NCI-H748 treated with DMSO at 0.1 percent for 48 hours (cell line): ENCODE data around the gene CPO.
"Not testable (repeated sequence)": the region's sequence is repeated elsewhere in the genome, so short reads cannot be mapped to it uniquely, and the experiment has no call there.

ENCODE experiments used
- DNase-seq: peaks from one replicate; lab custom pipeline; 2025; lab: John Stamatoyannopoulos, UW

CPO gene, protein sequence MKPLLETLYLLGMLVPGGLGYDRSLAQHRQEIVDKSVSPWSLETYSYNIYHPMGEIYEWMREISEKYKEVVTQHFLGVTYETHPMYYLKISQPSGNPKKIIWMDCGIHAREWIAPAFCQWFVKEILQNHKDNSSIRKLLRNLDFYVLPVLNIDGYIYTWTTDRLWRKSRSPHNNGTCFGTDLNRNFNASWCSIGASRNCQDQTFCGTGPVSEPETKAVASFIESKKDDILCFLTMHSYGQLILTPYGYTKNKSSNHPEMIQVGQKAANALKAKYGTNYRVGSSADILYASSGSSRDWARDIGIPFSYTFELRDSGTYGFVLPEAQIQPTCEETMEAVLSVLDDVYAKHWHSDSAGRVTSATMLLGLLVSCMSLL

DNA sequence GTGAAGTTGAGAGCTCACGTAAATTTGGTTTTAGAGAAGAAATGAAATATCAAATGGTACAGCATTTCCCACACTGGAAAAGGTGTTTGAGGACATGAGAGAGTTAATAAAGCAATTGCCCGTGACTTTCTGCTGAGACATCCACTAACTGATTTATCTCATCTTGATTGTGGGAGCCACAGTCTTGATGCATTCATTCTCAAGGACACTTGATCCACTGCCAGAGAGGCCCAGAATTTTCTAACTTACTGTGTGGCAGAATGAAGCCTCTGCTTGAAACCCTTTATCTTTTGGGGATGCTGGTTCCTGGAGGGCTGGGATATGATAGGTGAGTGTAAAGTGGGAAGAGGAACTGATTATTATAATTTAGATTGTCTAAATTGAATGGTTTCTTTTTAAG lies at the start of gene CPO:
TSS of gene CPO (plus strand) at position 179 of the 400 bp plus-strand sequence. CDS start at position 261, 82 bp downstream.
- DNase-seq = no peak

DNA sequence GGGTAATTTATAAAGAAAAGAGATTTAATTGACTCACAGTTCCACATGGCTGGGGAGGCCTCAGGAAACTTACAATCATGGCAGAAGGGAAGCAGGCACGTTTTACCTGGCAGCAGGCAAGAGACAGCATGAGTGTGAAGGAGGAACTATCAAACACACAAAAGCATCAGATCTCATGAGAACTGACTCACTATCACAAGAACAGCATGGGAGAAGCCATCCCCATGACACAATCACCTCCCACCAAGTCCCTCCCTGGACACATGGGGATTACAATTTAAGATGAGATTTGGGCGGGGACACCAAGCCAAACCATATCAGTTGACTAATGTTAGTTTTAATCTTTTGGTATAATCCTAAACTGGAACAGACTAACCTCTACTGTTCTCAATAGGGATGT lies 49.1 kb upstream of the CPO start:
- no peak for DNase-seq

DNA sequence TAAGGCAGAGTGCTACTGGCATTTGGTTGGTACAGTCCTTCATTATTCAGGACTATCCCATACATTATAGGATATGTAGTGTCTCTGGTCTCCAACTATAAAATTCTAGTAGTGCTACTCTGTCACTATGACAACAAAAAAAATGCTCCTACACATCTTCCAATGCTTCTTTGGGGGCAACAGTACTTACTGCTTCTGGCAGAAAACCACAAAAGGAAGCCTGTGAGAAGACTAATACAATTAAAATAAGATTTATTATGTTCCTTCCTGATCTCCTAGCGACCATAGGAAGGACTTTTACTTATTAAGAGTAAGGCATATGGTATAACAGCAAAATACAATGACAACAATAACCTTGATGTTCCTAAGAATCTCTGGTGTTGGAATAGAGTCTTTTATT lies 48.4 kb upstream of the CPO start:
- no peak for DNase-seq

DNA sequence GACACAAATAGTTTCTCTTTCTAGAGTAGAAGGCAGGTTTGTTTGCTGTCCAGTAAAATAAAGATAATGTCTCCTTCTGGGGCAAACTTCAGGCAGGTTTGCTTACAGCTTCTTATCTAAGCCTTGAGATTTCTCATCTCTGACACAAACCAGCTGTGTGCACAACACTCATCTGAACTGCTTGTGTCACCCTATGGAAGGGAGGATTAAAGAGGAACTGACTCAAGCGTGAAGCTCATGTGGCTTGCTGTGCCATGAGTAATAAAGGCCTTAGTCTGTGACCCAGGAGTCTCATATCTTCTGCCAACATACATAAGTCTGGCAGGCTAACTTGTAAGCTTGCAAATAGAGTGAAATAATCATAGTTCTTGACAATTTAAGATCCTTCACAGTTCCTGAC lies 24.2 kb upstream of the CPO start:
- DNase-seq = no peak

DNA sequence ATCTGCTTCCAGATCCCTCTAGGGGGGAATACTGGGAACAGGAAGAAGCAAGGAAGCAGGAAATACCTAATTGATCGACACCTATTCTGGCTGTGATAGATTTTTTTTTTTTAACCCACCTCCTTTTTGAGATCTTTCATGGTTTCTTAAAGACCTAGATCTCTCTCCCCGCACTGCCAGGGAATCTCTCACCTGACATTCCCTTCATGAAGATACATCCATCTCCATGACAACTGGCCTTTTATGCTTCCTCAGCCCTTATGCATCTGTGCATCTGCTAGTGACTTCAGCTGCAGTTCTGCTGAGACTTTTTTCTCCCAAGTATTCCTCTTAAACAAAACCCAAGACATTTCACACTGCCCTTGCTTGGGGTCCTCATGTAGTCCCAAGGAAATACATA lies 21.1 kb upstream of the CPO start:
- DNase-seq = no peak

DNA sequence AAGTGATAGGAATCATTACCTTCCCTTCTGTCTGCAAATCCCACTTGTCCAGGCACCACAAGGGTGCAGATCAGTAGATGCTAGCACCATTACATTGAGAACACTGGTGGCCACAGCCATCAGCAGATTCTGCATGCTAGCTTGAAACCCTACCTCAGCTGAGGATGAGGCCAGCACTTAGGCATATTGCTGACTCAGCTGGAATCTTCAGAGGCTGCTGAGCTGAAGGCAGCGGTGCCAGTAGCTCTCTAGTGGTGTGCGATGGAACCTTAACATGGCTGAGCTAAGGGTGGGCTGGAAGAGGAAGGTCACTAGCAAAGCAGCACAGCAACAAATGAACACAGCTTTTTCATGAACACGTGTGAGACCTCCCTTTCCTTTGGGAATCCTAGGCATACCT lies 19.0 kb upstream of the CPO start:
- no peak for DNase-seq

DNA sequence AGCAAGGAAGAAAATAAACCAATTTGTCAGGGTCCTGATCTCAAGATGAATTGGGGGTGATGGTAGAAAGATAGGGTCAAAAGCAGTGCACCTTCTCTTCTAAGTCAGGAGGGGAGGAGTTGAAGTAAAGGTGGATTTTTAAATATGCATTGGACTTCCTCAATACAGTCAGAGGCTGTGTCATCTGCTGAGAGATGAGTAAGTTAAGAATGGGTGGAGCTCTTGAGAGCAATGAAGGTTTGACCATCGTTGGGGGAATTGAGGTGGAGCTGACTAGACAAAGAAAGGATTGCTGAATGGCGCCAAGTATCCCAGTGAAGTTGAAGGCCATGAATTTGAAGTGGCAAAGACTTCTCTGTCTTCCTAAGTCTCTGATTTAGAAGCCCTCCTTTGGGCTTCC lies 18.4 kb upstream of the CPO start:
- no peak for DNase-seq

DNA sequence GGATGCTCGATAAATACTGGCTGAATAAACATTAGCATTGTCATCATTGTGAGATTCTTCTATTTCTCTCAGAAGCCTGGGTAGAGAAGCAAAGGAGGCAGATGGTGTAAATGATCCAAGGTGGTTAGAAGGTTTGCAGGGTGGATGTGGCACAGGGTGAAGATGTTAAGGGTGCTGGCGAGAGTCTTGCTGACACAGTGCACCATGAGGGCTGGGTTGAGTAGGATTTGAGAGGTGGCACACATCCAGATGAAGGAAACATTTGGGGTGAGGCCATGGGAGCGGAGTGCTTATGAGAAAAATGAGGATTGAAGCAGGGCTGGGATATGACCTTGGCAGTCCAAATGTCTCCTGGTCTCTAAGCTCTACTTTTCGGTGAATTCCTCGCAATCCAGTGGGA lies 17.8 kb upstream of the CPO start:
- DNase-seq = no peak

DNA sequence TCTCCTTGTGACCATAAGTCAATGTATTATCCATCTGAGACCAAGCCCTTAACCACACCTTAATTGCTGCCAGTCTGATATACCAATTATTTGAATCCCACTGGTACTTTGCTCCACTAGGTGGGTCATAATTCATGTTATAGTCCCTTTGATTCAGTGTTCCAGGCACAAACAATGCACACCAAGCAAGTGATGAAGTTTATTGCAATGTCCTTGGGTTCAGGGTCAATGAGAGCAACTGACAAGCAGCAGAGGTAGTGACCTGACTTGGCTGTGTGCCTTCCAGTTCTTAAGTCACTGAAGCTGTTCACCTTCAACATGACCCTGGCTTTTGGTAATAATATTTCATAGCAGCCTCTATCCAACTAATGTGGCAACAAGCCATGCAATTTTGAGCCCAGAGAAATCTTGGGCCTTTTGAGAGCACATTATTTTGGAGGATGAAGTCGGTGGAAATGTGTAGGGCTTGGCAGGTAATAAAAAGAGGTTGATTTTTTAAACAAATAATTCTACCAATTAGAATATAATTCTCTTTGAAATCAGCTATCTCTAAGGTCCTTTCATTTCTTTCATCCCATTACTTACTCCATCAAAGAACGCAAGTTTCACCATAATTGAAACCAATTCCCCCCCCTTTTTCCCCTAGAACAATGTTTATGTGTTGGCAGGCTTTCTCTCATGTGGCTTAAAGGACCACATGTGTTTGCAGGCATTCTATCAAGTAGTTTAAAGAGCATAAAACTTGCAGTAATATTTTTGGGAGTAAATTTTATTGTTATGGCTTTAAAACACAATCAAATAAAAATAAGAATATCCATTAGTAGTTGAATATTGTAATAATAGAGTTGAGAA lies 3.1 kb upstream of the CPO start:
- no peak for DNase-seq

DNA sequence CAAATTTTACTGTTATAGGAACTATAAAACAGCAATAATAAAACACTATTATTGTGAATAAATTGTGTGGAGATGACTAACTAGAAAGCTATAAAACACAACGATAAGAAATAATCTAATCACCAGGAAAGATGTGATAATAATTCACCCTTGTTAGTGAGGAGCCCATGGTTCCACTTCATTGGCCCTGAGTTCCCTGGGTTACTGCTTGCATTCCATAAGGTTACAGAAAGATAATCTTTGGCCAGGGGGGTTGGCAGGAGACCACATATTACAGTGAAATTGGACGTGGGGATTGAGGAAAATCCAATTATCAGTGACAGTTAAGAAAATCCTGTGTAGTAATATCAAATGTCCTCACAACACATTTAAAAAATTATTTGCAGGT lies 2.5 kb upstream of the CPO start:
- DNase-seq = no peak

DNA sequence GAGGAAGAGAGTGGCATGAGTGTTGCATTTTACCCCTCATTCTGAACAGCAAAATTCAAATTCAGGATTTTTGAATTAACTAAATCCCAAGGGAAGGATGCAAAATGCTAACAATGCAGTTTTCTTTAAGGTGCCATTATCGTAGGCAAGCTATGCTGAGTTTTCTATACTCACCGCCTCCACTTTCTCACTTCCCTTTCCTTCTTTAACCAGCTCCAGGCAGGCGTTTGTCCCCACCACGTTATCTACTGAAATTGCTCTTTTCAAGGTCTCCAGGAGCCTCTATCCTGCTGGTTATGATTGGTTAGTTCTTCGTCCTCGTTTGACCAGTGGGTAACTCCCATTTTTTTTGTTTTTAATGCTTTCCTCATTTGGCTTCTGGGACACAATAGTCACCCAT lies 1.8 kb upstream of the CPO start:
- no peak for DNase-seq

DNA sequence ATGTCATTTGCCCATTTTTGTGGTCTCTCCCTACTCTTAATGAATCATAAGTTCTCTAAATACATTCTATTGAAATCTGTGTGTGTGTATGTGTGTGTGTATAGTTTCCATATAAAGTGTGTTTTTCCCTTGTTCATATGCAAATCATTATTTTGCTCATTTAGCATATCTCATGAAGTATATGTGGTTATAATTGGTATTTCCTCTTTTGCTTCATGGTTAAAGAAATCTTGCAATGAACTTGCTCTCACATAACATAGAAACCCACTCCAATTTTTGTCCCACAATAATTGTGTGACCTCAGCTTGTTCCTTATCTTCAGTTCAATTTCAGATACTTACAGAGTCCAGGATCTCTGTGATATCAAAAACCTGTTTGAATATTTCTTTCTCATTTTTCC lies 1.2 kb downstream of the CPO start:
- no peak for DNase-seq

DNA sequence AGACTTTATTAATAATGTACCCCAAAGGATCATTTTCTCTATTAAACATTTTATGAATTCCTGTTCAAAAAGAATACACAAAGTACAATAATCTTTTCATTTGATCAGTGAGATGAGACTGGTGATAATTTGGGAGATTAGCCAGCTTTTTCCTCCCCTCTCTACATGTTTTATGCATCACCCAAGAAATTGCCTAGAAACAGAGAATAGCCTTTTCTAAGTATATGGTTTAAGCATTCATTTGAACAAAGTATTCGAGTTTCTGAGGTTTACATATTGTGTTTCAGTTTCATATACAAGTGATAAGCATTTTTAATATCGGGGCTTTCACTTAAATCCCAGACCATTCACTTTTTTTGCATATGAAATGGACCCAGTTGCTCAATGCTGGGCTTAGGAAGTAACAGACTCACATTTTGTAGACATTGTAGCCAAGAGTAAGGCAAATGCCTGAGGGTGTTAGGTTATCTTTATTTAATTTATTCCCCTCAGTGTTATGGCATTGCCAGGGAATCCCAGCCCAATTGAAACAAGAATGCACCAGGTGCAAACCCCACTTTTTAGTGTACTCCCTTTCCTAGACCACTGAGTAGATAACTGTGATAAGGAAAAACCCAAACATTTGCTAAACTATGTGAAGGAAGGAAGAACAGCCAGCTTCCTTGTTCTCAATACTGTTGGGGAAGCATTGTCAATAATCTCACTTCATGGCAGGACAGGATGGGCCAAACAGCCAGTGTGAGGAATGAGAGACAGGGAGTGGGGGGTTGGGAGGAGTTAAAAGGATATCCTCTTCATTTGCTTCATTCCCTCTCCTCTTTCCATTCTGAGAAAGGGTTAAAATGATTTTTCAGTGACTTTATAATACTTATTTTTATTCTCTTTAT lies 3.5 kb downstream of the CPO start:
- DNase-seq = no peak

DNA sequence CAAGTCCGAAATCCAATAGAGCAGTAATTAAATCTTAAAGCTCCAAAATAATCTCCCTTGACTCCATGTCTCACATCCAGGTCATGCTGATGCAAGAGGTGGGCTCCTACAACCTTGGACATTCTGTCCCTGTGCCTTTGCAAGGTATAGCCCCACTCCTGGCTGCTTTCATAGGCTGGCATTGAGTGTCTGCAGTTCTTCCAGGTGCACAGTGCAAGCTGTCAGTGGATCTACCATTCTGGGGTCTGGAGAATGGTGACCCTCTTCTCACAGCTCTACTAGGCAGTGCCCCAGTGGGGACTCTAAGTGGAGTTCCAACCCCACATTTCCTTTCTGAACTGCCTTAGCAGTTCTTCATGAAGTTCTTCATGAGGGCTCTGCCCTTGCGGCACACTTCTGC lies 14.1 kb downstream of the CPO start:
- not testable (repeated sequence) for DNase-seq

DNA sequence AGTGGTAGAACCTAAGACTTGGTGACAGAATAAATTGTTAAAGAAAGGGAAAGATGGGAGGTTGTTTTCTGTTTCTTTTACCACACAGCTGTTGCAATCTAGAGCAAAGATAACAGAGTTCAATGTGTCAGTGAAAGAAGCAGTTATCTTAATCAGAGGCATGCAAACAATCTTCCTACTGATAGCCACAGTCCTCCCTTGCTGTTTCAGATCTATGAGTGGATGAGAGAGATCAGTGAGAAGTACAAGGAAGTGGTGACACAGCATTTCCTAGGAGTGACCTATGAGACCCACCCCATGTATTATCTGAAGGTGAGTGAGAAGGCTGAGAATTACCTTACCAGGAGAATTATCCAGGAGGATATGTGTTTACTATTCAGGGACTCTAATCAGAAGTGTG lies 15.9 kb downstream of the CPO start:
- no peak for DNase-seq

DNA sequence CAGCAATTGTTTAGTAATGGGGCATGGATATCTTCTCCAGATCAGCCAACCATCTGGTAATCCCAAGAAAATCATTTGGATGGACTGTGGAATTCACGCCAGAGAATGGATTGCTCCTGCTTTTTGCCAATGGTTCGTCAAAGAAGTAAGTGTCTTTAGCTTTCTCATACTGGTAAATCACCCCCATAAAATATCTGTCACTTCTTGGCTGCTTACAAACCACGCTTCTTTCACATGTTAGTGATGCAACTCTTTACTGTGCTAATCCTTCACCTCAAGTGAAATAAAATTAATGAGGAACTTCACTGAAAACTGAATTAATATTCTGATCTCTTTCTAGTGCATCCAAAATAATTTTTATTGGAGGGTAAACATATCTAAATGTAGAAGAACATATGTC lies 18.9 kb downstream of the CPO start:
- no peak for DNase-seq

DNA sequence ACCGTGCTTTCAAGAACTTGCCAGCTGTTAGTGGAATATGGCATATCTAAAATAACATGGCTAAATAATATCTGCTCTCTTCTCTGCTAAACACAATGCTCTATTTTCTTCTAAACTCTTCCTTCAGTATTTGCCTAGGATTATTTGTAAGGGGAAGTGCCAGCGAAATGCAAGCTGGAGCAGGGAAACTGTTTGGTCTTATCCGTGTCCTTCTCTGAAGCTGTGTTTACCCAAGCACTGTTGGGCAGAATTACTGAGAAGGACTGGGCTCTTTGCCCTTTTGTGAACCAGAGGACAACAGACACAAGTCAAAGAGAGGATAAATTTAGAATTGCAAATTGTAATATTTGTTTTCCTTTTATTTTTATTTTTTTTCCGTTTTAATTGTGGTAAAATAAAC lies 23.6 kb downstream of the CPO start:
- DNase-seq = no peak

DNA sequence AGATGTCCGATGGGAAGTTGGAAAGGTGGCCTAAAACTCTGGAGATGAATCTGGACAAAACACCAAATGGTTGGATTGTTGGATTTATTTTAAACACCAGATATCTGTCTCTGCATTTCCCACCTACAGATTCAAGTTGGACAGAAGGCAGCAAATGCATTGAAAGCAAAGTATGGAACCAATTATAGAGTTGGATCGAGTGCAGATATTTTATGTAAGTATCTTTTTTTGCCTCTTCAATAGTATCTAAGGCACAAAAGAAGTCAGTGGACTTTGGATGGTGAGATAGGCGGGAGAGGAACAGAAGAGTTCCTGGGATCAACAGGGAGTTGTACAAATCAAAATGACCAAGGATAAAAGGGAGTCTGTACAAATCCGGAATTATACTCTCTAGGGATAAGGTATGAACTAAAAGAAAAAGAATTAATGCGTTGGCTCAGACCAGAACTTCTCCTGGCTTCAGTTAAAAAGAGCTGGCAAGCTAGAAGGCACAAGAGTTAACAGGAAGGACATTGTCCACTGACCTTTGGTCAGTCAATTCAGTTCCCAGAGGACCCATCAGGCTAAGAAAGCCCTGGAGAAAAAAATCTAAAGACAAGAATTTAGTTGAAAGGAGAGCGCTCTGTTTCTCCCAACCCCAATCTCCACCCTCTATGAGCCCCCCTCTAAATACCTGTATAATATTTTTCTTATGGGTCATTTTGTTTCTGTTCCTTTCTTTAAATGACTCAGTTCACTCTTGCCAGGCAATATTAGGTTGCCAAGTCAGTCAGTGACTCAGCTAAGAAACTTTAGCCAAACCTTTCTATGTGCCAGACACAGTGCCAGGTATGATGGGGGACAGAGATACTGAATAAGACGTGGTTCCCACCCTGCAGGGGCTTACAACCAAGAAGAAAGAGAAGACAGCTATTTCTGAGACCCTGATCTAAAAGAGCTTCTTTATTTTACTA lies 29.1 kb downstream of the CPO start:
- no peak for DNase-seq

DNA sequence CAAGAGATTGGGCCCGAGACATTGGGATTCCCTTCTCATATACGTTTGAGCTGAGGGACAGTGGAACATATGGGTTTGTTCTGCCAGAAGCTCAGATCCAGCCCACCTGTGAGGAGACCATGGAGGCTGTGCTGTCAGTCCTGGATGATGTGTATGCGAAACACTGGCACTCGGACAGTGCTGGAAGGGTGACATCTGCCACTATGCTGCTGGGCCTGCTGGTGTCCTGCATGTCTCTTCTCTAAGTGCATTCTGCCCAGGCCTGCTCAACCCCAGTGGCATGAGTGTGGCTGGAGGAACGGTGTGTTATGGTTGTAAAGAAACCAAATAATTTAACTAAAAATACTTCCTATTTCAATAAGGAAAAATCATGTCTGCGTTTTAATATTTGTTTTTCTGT lies 29.9 kb downstream of the CPO start:
- DNase-seq = no peak

DNA sequence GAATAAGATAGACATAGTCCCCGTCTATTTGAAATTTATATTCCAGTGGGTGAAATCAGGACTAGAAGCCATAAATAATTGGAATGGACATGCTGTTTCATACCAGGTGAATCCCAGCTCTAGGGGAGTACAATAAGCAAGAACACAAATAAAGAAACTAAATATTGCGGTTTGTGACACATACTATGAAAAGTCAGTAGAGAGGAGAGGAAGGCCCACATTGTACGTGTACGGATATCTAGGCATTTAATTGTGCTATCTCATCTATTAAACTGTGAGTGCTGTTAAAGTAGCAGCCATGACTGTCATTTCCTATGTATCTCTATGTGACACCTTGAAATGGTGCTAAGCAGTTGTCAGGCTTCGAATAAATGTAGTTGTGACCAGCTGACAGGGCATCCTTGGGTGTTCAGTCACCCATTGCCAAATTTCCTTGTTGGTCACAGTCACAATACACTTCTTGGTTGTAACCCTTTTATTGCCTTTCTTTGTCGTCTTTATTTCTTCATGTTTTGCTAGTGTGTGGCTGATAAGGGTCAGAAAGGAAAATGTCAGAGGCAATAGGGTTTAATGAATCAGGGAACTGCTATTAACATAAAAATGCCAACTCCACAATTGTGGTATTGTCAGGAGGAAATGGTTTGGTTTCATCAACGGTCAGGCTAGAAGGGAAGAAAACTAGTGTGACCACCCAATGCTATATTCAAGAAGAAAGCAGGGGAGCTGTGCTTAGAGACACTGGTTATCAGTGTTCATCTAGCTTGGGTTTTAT lies 31.5 kb downstream of the CPO start:
- no peak for DNase-seq

DNA sequence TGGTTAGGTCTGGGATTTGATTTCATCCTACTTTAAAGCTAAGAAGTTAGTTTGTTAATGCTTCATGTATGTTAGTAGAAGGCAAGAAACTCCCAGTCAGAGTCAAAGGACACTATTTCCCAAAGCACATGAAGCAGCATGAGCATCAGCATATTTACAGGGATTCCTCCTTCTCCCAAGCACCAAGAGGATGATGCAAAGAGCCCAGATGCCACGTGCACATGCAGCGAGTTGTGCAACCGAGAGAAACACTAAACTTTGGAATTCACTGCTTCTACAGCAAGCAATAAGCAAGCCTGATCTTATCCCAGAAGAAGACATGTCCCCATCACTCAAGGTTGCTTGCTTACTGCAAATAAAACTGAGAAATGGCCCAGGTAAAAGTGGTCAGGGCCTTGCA lies 32.5 kb downstream of the CPO start:
- DNase-seq = no peak
